Suprapubic skin (tissue), 4 donors: ENCODE data around the gene PPP1R1C. TPM values are rescaled to one million over a fixed set of nuclear protein-coding genes. Genes with fewer than 3 reads are reported as not detected.

Source experiments
- DNase-seq, 2 donors: peaks; one replicate each; pipeline ENCODE4 v3.0.0-alpha.2; 2019; ENCODE audit warnings: low spot score in 2 of 2
- H3K27ac ChIP-seq: fragments of 200-600 bp; sonication (generic); one replicate; pipeline ENCODE4 v1.5.1; 2019
- H3K27me3 ChIP-seq: fragments of 200-600 bp; sonication (generic); one replicate; pipeline ENCODE4 v1.5.1; 2019
- H3K36me3 ChIP-seq: fragments of 200-600 bp; sonication (generic); one replicate; pipeline ENCODE4 v1.5.1; 2019
- H3K4me1 ChIP-seq: fragments of 200-600 bp; sonication (generic); one replicate; pipeline ENCODE4 v1.5.1; 2019
- H3K4me3 ChIP-seq: fragments of 200-600 bp; sonication (generic); one replicate; pipeline ENCODE4 v1.5.1; 2019; ENCODE audit warnings: mild to moderate bottlenecking
- H3K9me3 ChIP-seq: fragments of 200-600 bp; sonication (generic); one replicate; pipeline ENCODE4 v1.5.1; 2019
- CTCF ChIP-seq, 2 donors: fragments of 200-600 bp in 1 of 2; fragments of 450-650 bp in 1 of 2; sonication (generic) in 1 of 2; IDR thresholded peaks; one replicate each; pipeline ENCODE4 v1.5.1; 2016 to 2019; ENCODE audit warnings: antibody characterized with exemption in 2 of 2, mild to moderate bottlenecking in 1 of 2, moderate library complexity in 1 of 2
- EP300 ChIP-seq: sonication (generic); formaldehyde crosslinking; IDR thresholded peaks from one replicate; pipeline ENCODE4 v1.6.1; 2017; ENCODE audit warnings: antibody characterized with exemption
- POLR2A ChIP-seq, 2 donors: fragments of 450-650 bp; IDR thresholded peaks; one replicate each; pipeline ENCODE4 v1.6.1; 2017; ENCODE audit warnings: antibody characterized with exemption in 2 of 2, mild to moderate bottlenecking in 2 of 2, moderate library complexity in 2 of 2
- POLR2AphosphoS5 ChIP-seq, 3 donors: sonication (generic); formaldehyde crosslinking; IDR thresholded peaks; one replicate each; pipeline ENCODE4 v1.6.1; 2017; ENCODE audit warnings: antibody characterized with exemption in 3 of 3
- WGBS: methylation state at CpG from one replicate; pipeline ENCODE4 v1.1.5; 2018; 5-methylcytosine and 5-hydroxymethylcytosine counted together
- total RNA-seq, 4 donors: library from RNA; depleted of rRNA; stranded (reverse); fragments of >200 nt; gene quantifications; one replicate each; pipeline ENCODE4 v1.1.0, GENCODE V29; 2016

Gene PPP1R1C
- total RNA-seq, 4 donors from 2014 or later, result 2.0 to 5.8 TPM; not detected in 2

- Histone ChIP-seq H3K27ac (no peak overlapping the region), H3K9me3 (no peaks in the 10 kb centered on the region), H3K4me3 (no peak overlapping the region), H3K36me3 (no peaks in the 10 kb centered on the region), H3K4me1 (no peaks in the 10 kb centered on the region), H3K27me3 (no peaks in the 10 kb centered on the region)
- DNase-seq, result no peak
- TF ChIP-seq CTCF (IDR thresholded peaks at IDR 0.05), result no peak
- TF ChIP-seq EP300, result no peak
- no peak for TF ChIP-seq POLR2A (IDR thresholded peaks at IDR 0.05)
- no peak for TF ChIP-seq POLR2AphosphoS5 (IDR thresholded peaks at IDR 0.05)
- WGBS, result 85% methylated on average over 2 of the region's 2 CpGs
Observed at GRCh38 chr2:182116774-182117173, 131.1 kb downstream of the PPP1R1C start.

- WGBS, result 94% methylated on average over 1 of the region's 1 CpG
Observed at GRCh38 chr2:182117196-182117595, 131.5 kb downstream of the PPP1R1C start.

GRCh38 chr2:182128821-182129707 is 143.4 kb downstream of the PPP1R1C start:
- Histone ChIP-seq H3K36me3 (no peaks in the 10 kb centered on the region), H3K27ac (no peak overlapping the region), H3K9me3 (no peaks in the 10 kb centered on the region), H3K27me3 (no peaks in the 10 kb centered on the region), H3K4me3 (no peak overlapping the region), H3K4me1 (peaks cover 6% of the 10 kb centered on the region)
- no peak for DNase-seq
- WGBS, result 20% methylated on average over 3 of the region's 3 CpGs
- TF ChIP-seq POLR2AphosphoS5 (IDR thresholded peaks at IDR 0.05) (no peak), CTCF (IDR thresholded peaks at IDR 0.05) (no peak), EP300 (no peak), POLR2A (IDR thresholded peaks at IDR 0.05) (no peak)

More at GRCh38 chr2:182117196-182117595, 131.5 kb downstream of the PPP1R1C start:
- H3K27ac ChIP-seq, result no peak overlapping the region
- no peaks in the 10 kb centered on the region for H3K27me3 ChIP-seq
- no peaks in the 10 kb centered on the region for H3K36me3 ChIP-seq
- H3K4me3 ChIP-seq, result no peak overlapping the region
- no peaks in the 10 kb centered on the region for H3K4me1 ChIP-seq
- no peak for TF ChIP-seq POLR2AphosphoS5 (IDR thresholded peaks at IDR 0.05)
- TF ChIP-seq EP300, result no peak
- no peak for TF ChIP-seq CTCF (IDR thresholded peaks at IDR 0.05)
- TF ChIP-seq POLR2A (IDR thresholded peaks at IDR 0.05), result no peak
- no peaks in the 10 kb centered on the region for H3K9me3 ChIP-seq
- DNase-seq, result no peak

DNA sequence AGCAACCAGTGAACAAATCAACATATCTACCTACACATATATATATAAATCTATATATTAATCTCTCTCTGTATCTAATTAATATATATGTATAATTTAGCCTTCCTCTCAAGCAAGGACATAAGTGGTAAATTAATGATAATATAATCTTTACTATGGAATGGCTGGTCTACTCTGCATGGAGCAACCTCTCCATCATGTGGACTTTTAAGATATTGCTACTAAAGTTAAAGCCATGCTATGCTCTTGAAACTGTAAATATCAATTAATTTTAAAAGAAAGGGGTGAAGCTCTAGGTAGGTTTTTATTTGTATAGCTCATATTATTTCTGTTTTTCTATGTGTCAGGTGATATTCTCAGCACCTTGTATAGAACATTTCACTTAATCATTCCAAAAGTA is 147.0 kb downstream of the PPP1R1C start:
- Histone ChIP-seq H3K36me3 (no peaks in the 10 kb centered on the region), H3K4me1 (peaks cover 6% of the 10 kb centered on the region), H3K27ac (no peak overlapping the region), H3K9me3 (no peaks in the 10 kb centered on the region), H3K4me3 (no peak overlapping the region), H3K27me3 (no peaks in the 10 kb centered on the region)
- TF ChIP-seq POLR2A (IDR thresholded peaks at IDR 0.05) (no peak), CTCF (IDR thresholded peaks at IDR 0.05) (no peak), POLR2AphosphoS5 (IDR thresholded peaks at IDR 0.05) (no peak), EP300 (no peak)
- DNase-seq, result no peak

- TF ChIP-seq CTCF (IDR thresholded peaks at IDR 0.05) (no peak), EP300 (no peak), POLR2A (IDR thresholded peaks at IDR 0.05) (no peak), POLR2AphosphoS5 (IDR thresholded peaks at IDR 0.05) (no peak)
- no peaks in the 10 kb centered on the region for H3K36me3 ChIP-seq
- WGBS, result 49% methylated on average over 1 of the region's 1 CpG
- H3K9me3 ChIP-seq, result no peaks in the 10 kb centered on the region
- no peak for DNase-seq
- H3K27ac ChIP-seq, result no peak overlapping the region
- H3K4me3 ChIP-seq, result no peak overlapping the region
- H3K27me3 ChIP-seq, result no peaks in the 10 kb centered on the region
- peaks cover 6% of the 10 kb centered on the region for H3K4me1 ChIP-seq
Observed at GRCh38 chr2:182133195-182133891, 147.7 kb downstream of the PPP1R1C start.
